Stimulated activated naive CD4-positive, alpha-beta T cell (primary cell): ENCODE measurements around the gene DHRS1.

ENCODE experiments used
- DNase-seq, 6 experiments: peaks; one replicate each; lab custom pipeline; 2025; lab: John Stamatoyannopoulos, UW

Gene DHRS1

DNA sequence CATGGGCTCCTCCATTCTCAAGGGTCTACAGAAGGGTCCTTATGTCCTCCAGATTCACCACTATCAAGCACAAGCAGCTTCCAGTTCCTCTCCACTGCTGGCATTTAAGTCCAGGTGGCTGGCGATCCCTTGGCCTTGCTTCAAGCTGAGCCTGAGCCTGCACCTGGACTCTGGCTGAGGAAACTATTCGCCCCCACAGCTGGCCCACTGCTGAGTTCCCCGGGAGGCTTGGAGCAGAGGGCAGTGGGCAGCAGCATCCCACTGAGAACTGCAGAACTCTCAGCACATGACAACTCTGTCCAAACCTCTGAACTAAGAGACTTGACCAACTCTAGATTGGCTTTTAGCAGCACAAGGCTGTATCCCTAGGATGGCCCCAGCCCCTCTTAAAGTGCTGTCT is 16.8 kb downstream of the DHRS1 start:
- DNase-seq: no peak

DNA sequence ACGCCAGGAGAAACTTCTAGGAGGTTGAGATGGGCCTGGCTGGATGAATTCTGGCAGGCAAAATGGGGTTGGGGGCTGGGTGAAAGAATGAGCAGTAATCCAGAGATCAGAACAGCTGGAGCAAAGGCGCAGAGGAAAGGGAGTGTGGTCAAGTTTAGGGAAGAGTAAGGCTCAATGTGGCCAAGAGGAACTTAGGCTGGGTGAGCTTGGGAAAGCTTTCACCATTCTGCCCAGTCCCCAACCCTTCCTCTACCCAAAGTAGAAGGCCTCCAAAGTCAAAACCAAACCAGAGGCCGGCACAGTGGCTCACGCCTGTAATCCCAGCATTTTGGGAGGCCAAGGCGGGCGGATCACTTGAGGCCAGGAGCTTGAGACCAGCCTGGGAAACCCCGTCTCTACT is 17.9 kb downstream of the DHRS1 start:
- DNase-seq: no peak

DNA sequence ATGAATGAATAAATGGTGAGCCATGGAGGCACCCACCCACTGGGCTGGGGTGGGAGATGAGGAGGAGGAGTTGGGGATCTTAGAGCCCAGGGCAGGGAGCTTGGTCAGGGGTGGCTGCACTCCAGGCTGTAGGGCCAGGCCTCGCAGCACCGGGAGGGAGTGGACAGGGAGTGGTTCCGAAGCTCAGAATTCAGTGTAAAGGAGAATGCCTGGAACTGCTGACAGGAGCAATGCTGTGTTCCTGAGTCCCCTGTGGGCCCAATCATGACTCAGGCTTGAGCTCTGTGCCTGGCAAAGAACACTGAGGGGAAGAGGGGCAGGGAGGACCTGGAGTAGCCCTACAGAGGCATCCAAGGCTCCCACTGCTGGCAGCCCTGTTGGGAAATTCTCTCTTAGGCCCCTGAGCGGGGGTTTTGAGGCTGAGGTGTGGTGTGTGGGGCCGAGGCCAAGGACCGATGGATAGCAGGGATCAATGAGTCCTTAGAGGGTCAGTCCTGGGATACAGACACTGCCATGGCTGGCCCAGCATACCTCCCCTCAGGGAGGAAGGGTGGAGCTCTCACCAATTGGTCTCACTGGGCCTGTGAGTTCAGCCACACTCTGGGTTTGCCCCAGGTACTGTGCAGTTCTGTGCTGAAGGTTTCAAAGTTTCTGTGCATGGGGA is 18.7 kb downstream of the DHRS1 start:
- DNase-seq: no peak

DNA sequence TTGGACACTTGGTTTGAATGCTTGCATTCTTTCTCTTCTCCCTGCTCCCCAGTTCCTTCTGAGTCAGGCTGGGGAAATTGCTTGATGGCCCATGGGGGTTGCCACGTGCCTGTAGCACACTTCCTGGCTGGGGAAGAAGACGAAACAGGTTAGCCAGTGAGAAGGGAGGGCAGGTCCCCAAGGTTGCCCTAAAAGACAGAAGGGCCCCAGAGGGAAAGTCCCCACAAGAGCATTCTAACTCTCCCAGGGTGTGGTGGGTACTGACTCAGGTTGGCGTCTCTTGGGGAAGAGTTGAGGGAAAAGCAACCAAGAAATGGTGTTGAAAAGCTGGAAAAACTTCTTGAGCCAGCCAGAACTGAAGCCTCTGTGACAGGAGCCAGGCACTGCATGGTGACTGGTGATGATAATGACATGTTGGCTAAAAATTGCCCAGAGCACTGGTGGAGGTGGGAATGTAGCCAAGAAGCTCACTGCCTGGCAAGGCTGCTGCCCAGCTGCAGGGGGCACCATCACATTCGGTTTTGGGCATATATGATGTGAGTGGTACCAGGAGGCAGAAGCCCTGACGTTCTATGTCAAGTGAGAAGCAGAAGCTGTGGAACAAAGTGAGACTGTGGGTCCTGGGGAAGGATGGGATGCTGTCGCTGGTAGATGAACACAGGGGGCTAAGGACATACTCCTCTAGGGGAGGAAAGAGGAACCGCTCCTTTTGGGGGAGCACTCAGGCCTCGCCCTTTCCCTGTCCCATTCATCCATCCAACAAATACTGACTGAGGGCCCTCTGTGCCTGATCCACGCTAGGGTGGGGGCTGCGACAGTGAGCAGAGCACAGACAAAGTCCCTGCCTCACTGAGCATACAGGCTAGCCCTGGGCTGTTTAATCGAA is 20.0 kb downstream of the DHRS1 start:
- peak; percentile 12 to 38 (median 28) for DNase-seq

DNA sequence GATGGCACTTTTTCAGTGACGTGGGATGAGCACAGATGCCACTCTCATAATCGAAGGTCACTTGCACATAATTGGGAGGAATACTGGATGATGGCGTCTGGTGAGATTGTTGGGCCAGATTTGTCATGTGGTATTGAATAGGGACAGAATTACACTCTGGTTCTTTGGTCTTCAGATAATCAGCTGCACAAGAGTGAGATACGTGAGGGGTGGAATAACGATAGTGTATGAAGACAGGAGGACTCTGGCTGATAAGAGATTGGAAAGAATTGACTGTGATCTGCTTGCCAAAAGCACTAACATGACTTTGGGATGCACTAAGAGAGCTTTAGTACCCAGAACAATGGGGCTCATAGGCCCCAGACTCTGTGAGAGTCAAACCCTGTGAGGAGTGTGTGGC is 21.2 kb downstream of the DHRS1 start:
- no peak for DNase-seq

- DNase-seq: no peak
Observed at GRCh38 chr14:24277606-24278321, 21.8 kb downstream of the DHRS1 start.

DNA sequence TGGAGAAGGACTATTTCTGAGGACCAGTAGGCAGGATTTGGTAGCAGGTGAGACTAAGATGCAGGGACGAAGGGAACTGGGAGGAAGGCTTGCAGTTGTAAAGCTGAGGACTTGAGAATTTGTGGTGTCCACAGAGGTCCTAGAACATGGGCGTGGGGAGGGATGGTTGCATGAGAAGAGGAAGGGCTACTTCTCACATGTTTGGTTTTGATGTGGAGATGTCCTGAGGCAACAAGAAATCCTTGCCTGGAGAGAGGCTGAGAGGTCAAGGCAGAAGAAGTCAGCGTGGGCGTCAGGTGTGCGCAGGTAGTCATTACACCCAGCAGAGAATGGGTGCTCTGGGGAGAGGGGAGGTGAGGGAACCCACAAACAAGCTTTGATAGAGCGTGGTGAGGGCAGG is 22.5 kb downstream of the DHRS1 start:
- no peak for DNase-seq

- peak in 5 of 6 experiments; percentile 12 to 67 (median 59) for DNase-seq
Observed at GRCh38 chr14:24274101-24274543, 25.5 kb downstream of the DHRS1 start.

GRCh38 chr14:24273422-24273998 is 26.1 kb downstream of the DHRS1 start:
- no peak for DNase-seq

GRCh38 chr14:24272467-24272866 is 27.1 kb downstream of the DHRS1 start:
- DNase-seq: no peak

- DNase-seq: no peak
Observed at GRCh38 chr14:24271834-24272263, 27.7 kb downstream of the DHRS1 start.

DNA sequence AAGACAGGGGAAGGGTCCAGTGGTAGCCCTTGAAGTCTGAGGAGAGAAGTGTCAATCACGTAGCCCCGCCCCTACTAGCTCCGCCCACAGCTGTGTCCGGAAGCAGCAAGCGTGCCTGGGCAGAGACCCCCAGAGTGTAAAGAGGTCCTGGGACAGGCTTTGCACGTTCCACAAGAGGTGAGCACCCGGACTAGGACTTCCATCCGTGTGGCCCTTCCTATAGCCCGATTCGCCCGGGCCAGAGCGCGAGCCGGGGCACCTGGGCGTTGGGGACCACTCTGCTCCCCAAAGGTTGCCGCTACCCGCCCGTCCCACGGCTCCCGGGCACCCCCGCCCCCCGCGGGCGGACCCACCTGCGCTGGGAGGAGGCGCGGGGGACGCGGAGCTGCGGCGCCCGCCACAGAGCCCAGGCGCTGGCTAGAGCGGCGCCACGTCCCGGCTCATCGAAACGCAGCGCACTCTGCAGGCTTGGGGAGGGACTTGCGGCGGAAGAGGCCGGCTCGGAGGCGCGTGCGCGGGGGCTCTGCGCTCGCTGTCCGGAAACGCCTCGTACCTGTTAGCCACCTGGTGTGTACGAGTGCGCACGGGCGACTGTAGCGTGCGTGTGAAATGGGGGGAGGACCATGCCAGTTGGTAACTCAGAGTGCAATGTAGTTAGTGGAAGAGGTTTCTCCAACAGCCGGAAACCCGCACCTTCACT is 28.3 kb downstream of the DHRS1 start, which contains the start of gene RABGGTA:
TSS of gene RABGGTA (minus strand) at position 464 of the 700 bp plus-strand sequence. CDS start 482 bp downstream, outside the sequence.
- peak; percentile 84 to 96 (median 92) for DNase-seq

GRCh38 chr14:24270537-24271133 is 28.9 kb downstream of the DHRS1 start:
- DNase-seq: no peak

GRCh38 chr14:24269910-24270536 is 29.6 kb downstream of the DHRS1 start:
- DNase-seq: no peak

DNA sequence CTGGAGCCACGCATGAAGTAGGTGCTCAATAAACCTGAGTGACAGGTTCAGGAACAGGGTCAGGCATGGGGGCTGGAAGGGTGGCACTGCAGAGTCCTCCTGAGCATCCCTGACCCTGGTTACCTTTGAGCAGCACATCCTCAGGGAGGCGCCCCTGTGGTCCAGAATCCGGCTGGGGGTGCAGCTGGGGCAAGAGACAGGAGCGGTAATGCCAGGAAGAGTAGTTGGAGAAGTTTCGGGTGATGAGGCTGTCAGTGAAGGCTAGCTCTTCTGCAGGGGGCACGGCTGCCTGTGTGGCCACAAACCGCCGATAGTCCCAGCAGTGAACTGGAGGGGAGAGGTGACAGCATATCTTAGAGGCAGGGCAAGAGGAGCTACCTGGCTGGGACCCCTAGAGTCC is 30.2 kb downstream of the DHRS1 start:
- no peak for DNase-seq

- DNase-seq: no peak
Observed at GRCh38 chr14:24268225-24268624, 31.4 kb downstream of the DHRS1 start.

DNA sequence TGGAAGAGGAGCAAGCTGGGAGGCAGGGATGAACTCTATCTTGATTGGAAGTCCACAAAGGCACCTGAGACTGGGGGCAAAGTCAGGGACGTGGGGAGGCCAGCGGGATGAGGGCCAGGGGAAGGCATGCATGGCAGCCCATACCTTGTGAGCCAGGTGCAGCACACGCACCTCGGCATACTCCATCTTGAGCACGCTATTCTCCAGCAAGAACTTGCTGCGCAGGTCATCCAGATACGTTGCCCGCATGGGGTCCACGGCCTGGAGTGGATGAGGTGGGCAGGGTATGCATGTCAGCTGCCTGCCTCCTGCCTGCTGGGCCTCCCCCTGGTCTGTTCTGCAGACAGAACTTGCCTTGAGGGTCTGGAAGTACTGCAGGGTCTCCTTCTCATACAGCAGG is 32.1 kb downstream of the DHRS1 start:
- no peak for DNase-seq

GRCh38 chr14:24266344-24267244 is 33.0 kb downstream of the DHRS1 start:
- no peak for DNase-seq

DNA sequence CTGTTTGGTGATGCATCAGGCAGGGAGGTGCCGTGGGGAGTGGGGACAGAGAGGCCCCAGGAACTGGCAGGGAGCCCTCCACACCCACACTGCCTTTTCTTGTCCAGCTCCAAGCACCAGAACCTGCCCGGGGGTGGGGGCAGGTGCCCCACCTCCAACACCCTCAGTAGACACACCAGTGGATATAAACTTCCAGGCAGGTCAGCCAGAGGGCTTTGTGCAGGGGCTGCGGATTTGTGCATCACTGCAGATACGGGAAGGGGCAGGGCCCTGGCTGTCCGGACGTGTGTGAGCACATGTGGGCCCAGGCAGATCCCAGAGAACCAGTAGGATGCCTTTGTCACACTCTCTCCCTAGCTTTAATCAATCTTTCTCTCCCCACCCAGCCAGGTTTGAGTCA is 35.3 kb downstream of the DHRS1 start:
- no peak for DNase-seq
